DOHH2 (cell line): ENCODE data around the gene KIAA0586.
A peak's percentile ranks its signal among the peaks of the same experiment; 100 is the strongest.
"Not testable (repeated sequence)": the region's sequence is repeated elsewhere in the genome, so short reads cannot be mapped to it uniquely, and the experiment has no call there.

Experiments used
- H3F3A ChIP-seq: fragments of 200-600 bp; sonication (generic), shearing (Covaris generic); 2 replicates; pipeline ENCODE4 v1.6.0; 2016; ENCODE audit warnings: antibody characterized with exemption, mild to moderate bottlenecking; ENCODE audit not compliant: control insufficient read depth, insufficient read depth
- H3K27ac ChIP-seq: fragments of 200-600 bp; sonication (generic); 2 replicates; pipeline ENCODE4 v1.5.1; 2014; ENCODE audit warnings: low read depth, mild to moderate bottlenecking, low read length, moderate library complexity
- H3K27me3 ChIP-seq: fragments of 200-600 bp; sonication (generic); 2 replicates; pipeline ENCODE4 v1.6.1; 2014; ENCODE audit warnings: mild to moderate bottlenecking, low read length, mixed read lengths; ENCODE audit not compliant: control insufficient read depth
- H3K36me3 ChIP-seq: fragments of 200-600 bp; sonication (generic); 2 replicates; pipeline ENCODE4 v1.6.1; 2014; ENCODE audit warnings: mild to moderate bottlenecking, low read length, moderate library complexity, mixed read lengths; ENCODE audit not compliant: control insufficient read depth
- H3K4me1 ChIP-seq: fragments of 200-600 bp; sonication (generic); 2 replicates; pipeline ENCODE4 v1.6.1; 2014; ENCODE audit warnings: mild to moderate bottlenecking, low read length, mixed read lengths; ENCODE audit not compliant: control insufficient read depth
- H3K4me2 ChIP-seq: fragments of 200-600 bp; sonication (generic); 2 replicates; pipeline ENCODE4 v1.6.0; 2014; ENCODE audit warnings: mild to moderate bottlenecking, low read length, moderate library complexity
- H3K4me3 ChIP-seq: fragments of 200-600 bp; sonication (generic); 2 replicates; pipeline ENCODE4 v1.5.1; 2014; ENCODE audit warnings: mild to moderate bottlenecking, low read length, mixed read lengths
- H3K79me2 ChIP-seq: fragments of 200-600 bp; sonication (generic); 2 replicates; pipeline ENCODE4 v1.6.1; 2014; ENCODE audit warnings: mild to moderate bottlenecking, low read length, mixed read lengths; ENCODE audit not compliant: control insufficient read depth
- H3K9me2 ChIP-seq: fragments of 200-600 bp; sonication (generic); replicated peaks from 2 replicates; pipeline ENCODE4 v1.6.1; 2014; ENCODE audit warnings: mild to moderate bottlenecking, low read length, mixed read lengths; ENCODE audit not compliant: control insufficient read depth
- H3K9me3 ChIP-seq: fragments of 200-600 bp; sonication (generic); 2 replicates; pipeline ENCODE4 v1.6.1; 2014; ENCODE audit warnings: antibody characterized with exemption, low read length, mixed read lengths; ENCODE audit not compliant: control insufficient read depth, insufficient read depth
- H4K20me1 ChIP-seq: fragments of 200-600 bp; sonication (generic); 2 replicates; pipeline ENCODE4 v1.6.0; 2014; ENCODE audit warnings: low read depth, mild to moderate bottlenecking, antibody characterized with exemption, low read length, moderate library complexity; ENCODE audit not compliant: control insufficient read depth, insufficient read depth
- EZH2phosphoT487 ChIP-seq: fragments of 200-600 bp; sonication (generic); IDR thresholded peaks from 2 replicates; pipeline ENCODE4 v1.6.1; 2017; ENCODE audit warnings: borderline replicate concordance, mild to moderate bottlenecking, antibody characterized with exemption, low read length, moderate library complexity, mixed read lengths
- TF ChIP-seq, protein P1 (sequence below): fragments of 200-600 bp; sonication (generic); IDR thresholded peaks from one replicate; pipeline ENCODE4 v1.5.1; 2014; ENCODE audit warnings: antibody characterized with exemption, mild to moderate bottlenecking, low read depth, low read length; ENCODE audit not compliant: poor library complexity, severe bottlenecking

The KIAA0586 gene

DNA sequence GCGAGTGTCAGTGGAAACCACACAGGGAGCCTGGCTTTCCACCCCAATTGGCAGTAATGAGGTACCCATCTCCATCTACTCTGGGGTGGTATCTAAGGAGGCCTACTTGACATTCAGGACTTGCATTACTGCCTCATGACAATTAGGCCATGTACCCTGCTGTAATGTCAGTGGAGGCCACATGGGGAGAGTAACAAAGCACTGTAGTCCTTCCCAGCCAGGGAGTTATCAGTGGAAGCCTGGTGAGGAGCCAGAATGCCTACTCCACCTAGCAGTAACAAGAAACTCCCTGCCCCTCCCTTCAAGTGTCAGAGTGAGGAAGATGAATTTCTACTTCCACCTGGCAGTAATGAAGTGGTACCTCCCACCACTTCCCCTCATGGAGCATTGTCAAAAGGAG lies 12.7 kb upstream of the KIAA0586 start:
- Histone ChIP-seq H3K9me3 (no peaks in the 10 kb centered on the region), H3F3A (no peaks in the 10 kb centered on the region), H3K36me3 (peaks cover 87% of the 10 kb centered on the region), H3K4me1 (peaks cover 2% of the 10 kb centered on the region), H3K9me2 (no peaks in the 10 kb centered on the region), H3K4me2 (no peak overlapping the region), H3K27ac (no peak overlapping the region), H3K4me3 (no peak overlapping the region), H4K20me1 (peaks cover 5% of the 10 kb centered on the region; the same call in 1 of the 2 replicates), H3K79me2 (peaks cover 60% of the 10 kb centered on the region), H3K27me3 (no peaks in the 10 kb centered on the region)
- TF ChIP-seq, protein P1, sequence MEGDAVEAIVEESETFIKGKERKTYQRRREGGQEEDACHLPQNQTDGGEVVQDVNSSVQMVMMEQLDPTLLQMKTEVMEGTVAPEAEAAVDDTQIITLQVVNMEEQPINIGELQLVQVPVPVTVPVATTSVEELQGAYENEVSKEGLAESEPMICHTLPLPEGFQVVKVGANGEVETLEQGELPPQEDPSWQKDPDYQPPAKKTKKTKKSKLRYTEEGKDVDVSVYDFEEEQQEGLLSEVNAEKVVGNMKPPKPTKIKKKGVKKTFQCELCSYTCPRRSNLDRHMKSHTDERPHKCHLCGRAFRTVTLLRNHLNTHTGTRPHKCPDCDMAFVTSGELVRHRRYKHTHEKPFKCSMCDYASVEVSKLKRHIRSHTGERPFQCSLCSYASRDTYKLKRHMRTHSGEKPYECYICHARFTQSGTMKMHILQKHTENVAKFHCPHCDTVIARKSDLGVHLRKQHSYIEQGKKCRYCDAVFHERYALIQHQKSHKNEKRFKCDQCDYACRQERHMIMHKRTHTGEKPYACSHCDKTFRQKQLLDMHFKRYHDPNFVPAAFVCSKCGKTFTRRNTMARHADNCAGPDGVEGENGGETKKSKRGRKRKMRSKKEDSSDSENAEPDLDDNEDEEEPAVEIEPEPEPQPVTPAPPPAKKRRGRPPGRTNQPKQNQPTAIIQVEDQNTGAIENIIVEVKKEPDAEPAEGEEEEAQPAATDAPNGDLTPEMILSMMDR, result no peak
- no peak for TF ChIP-seq EZH2phosphoT487

DNA sequence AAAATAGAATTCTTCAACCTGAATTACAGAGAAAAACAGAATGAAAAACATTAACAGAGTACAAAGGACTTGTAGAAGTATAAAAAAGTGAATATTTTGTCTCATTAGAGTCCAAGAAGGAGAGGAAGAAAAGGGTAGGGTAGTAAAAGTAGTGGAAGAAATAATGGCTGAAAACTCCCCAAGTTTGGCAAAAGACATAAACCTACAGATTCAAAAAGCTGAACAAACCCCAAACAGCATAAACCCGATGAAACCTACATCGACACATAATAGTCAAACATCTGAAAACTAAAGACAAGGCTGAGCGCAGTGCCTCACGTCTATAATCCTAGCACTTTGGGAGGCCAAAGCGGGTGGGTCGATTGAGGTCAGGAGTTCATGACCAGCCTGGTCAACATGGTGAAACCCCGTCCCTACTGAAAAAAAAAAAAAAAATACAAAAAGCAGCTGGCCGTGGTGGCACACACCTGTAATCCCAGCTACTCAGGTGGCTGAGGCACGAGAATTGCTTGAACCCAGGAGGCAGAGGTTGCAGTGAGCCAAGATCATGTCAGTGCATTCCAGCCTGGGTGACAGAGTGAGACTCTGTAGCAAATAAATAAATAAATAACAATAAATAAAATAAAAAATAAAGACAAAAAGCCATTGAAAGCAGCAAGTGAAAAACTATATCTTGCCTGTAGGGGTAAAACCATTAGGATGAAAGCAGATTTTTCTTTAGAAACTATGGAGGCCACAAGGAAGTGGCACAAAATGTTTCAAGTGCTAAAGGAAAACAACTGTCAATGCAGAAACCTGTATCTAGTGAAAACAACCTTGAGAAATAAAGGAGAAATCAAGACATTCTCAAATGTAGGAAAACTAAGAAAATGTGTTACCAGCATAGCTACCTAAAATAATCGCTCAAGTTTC lies 11.6 kb upstream of the KIAA0586 start:
- H3K4me2 ChIP-seq, result no peak overlapping the region
- TF ChIP-seq, protein P1, result no peak
- peaks cover 5% of the 10 kb centered on the region; the same call in 1 of the 2 replicates for H4K20me1 ChIP-seq
- peaks cover 80% of the 10 kb centered on the region for H3K36me3 ChIP-seq
- H3F3A ChIP-seq, result no peaks in the 10 kb centered on the region
- no peaks in the 10 kb centered on the region for H3K27me3 ChIP-seq
- H3K27ac ChIP-seq, result no peak overlapping the region
- H3K4me3 ChIP-seq, result no peak overlapping the region
- peaks cover 2% of the 10 kb centered on the region for H3K4me1 ChIP-seq
- no peaks in the 10 kb centered on the region for H3K9me2 ChIP-seq
- H3K79me2 ChIP-seq, result peaks cover 62% of the 10 kb centered on the region
- H3K9me3 ChIP-seq, result no peaks in the 10 kb centered on the region

DNA sequence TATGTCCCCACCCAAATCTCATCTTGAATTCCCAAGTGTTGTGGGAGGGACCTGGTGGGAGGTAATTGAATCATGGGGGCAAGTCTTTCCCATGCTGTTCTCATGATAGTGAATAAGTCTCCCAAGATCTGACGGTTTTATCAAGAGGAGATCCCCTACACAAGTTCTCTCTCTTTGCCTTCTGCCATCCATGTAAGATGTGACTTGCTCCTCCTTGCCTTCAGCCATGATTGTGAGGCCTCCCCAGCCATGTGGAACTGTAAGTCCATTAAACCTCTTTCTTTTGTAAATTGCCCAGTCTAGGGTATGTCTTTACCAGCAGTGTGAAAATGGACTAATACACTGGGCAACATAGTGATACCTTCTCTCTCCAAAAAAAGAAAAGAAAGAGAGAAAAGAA lies 10.6 kb upstream of the KIAA0586 start:
- H3K9me3 ChIP-seq, H3K4me2 ChIP-seq, H3F3A ChIP-seq, H4K20me1 ChIP-seq, H3K4me3 ChIP-seq, H3K27ac ChIP-seq, H3K27me3 ChIP-seq, H3K4me1 ChIP-seq, H3K9me2 ChIP-seq: not testable (repeated sequence)
- Histone ChIP-seq H3K36me3 (peaks cover 80% of the 10 kb centered on the region), H3K79me2 (peaks cover 71% of the 10 kb centered on the region)

DNA sequence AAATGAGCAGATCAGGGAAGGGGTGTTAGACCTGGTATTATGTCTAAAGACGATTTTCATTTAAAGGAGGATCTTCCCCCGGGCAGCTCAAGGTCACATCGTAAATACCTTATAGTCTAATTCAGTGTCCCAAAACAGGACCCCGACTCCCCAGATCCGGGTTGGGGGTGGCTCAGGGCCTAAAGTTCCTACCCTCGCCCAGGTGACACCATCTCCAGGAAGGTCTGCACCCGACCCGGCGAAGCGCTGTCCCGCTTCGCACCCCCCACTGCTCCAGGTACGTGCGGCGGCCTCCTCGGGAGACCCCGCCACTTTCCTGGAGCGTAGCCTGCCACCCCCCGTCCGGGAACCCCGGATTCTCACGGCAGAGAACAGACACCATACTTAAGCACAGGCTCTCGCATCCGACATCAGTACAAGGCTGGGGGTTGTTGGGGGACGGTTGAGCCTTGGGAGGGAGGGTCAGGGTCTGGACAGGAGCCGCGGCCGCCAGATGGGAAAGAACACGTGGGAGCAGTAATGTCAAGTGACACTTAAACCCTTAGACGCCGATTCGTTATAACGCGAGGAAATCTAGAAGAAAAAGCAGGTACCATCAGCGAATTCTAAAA lies 744 bp upstream of the KIAA0586 start:
- Histone ChIP-seq H4K20me1 (no peaks in the 10 kb centered on the region), H3K27ac (peak overlapping the region; percentile 96), H3K9me2 (no peaks in the 10 kb centered on the region), H3K4me1 (peaks cover 36% of the 10 kb centered on the region), H3K4me3 (peak overlapping the region; percentile 76), H3K27me3 (no peaks in the 10 kb centered on the region), H3K9me3 (no peaks in the 10 kb centered on the region), H3K36me3 (peaks cover 62% of the 10 kb centered on the region), H3F3A (peaks cover 7% of the 10 kb centered on the region), H3K79me2 (peaks cover 77% of the 10 kb centered on the region), H3K4me2 (peak overlapping the region; percentile 83)
- no peak for TF ChIP-seq EZH2phosphoT487
- TF ChIP-seq, protein P1, result no peak
